Fibroblast of villous mesenchyme (primary cell): ENCODE results near the gene CIDEB. TPM values are rescaled to one million over a fixed set of nuclear protein-coding genes. Genes with fewer than 3 reads are reported as not detected.

Source experiments
- DNase-seq: peaks from one replicate; pipeline ENCODE4 v3.0.0-alpha.2; 2010; ENCODE audit warnings: low read depth
- H3K4me3 ChIP-seq: 2 replicates; pipeline ENCODE4 v1.5.1; 2011; ENCODE audit warnings: low read depth, mild to moderate bottlenecking, low read length
- total RNA-seq: library from RNA; depleted of rRNA; stranded (reverse); fragments of >200 nt; gene quantifications from 2 replicates; pipeline ENCODE4 v1.2.3, GENCODE V29; 2012
- TF ChIP-seq, protein P1 (sequence below): IDR thresholded peaks from 2 replicates; pipeline ENCODE4 v1.5.1; 2012; ENCODE audit warnings: low read depth, mild to moderate bottlenecking, low read length; ENCODE audit not compliant: insufficient read depth

CIDEB gene
- total RNA-seq, 1 donor, result 3.0 TPM

DNA sequence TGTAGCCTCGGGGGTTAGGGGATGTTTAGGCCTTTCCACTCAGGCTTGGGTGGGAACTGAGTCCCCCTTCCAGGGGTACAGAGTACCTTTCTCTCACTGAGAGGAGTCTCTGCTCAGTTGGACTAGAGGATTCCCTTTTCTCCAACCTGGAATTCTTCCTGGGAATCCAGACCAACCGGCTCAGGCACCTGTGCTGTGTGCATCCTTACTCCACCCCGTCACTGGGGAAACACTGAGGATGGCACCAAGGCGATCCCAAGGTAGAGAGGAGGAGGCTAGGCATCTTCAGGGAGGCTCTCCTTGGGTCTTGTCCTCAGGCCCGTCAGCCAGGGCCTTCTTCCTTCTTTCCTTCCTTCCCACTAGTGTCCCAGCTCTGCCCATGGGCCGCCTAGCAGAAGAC, 43.9 kb downstream of the CIDEB start:
- no peak overlapping the region for H3K4me3 ChIP-seq
- TF ChIP-seq, protein P1, sequence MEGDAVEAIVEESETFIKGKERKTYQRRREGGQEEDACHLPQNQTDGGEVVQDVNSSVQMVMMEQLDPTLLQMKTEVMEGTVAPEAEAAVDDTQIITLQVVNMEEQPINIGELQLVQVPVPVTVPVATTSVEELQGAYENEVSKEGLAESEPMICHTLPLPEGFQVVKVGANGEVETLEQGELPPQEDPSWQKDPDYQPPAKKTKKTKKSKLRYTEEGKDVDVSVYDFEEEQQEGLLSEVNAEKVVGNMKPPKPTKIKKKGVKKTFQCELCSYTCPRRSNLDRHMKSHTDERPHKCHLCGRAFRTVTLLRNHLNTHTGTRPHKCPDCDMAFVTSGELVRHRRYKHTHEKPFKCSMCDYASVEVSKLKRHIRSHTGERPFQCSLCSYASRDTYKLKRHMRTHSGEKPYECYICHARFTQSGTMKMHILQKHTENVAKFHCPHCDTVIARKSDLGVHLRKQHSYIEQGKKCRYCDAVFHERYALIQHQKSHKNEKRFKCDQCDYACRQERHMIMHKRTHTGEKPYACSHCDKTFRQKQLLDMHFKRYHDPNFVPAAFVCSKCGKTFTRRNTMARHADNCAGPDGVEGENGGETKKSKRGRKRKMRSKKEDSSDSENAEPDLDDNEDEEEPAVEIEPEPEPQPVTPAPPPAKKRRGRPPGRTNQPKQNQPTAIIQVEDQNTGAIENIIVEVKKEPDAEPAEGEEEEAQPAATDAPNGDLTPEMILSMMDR, result no peak
- no peak for DNase-seq

DNA sequence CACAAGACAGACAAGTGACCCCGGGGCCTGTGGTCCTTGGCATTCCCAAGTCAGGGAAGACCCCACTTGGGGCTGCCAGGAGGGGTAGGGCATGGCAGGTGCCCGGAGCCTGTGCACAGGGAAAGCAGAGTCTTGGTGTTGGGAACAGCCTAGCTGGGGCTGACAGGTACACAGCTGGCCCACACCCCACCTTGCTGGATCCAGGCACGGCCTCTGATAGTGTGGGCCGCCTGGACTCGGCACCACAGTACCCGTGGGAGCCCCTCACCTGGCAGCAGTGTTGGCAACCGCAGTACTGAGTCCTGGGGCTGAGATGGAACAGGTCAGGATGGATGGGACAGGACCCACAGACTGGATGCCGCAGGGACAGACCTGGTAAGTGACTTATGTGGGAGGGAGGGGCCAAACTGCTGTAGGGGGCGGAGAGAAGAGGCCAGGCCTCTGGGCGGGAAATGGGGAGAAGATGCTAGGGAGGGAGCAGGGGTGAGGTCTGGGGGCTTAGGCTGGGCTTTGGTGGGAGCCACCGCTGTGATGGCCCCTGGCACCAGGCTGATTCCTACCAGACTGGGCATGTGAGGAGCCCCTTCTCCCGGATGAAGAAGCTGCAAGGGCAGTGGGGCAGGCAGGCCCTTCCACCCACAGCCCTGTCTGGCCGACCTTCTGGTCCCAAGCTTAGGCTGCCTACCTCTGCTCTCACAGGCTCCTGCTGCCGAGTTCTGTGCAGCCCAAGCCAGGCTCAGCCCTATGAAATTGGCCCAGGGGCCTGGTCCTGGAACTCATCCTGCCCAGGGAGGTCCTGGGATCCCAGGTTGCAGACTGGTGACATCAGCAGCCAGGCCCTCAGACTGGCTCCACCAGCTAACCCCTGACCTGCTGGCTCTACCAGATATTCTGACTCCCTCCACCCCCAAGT, 44.7 kb downstream of the CIDEB start, which contains the start of gene TGM1:
TSS of gene TGM1 (minus strand) at position 357 of the 913 bp plus-strand sequence. CDS start 825 bp downstream, outside the sequence.
- no peak for DNase-seq
- H3K4me3 ChIP-seq, result no peak within 1 kb of the TSS
- TF ChIP-seq, protein P1, result no peak

DNA sequence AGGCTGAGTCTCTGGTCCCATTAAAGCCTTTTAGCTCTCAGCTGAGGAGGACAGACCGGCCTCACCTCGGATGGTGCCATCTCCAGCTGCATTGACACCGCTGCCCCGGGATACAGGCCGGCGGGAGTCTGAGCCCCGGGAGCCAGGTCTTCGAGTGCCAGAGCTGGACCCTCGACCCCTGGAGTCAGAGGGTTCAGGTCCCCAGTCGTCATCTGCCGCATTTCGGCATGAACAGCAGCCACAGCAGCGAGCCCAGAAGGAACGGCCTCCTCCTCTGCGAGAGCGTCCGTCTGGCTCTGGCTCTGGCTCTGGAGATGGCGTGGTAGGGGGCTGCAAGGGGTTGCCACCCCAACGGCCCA, 45.8 kb downstream of the CIDEB start:
- TF ChIP-seq, protein P1, result no peak
- DNase-seq, result no peak
- H3K4me3 ChIP-seq, result no peak overlapping the region

DNA sequence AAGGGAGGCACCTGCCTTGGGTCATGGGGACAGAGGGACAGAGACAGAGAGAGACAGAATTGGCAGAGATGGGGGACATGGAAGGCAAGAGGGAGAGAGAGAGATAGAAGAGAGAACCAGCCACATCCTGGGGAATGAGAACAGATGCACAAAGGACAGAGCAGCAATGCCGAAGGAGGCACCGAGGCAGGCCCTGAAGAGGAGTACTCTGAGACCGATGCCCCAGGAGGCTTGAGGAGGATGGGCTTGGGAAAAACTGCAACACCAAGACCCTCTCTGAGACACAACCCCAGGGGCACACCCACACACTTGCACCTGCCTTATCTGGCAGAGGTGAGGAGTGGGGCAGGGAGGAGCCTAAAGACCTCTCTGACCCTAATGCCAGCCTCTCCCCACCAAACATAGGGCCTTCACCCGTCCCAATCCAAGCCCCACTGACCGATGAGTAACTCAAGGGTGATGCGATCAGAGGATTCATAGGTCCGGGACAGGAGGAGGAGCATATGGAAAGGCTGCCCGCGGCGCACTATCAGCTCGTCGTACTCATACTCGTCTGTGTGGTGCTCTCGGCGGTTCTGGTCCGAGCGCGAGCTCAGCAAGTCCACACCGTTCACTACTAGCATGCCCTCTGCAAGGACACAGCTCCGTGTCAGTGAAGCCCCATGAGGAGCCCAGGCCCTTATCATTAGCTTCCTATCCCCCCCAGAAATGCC, 46.4 kb downstream of the CIDEB start:
- TF ChIP-seq, protein P1, result no peak
- no peak for DNase-seq
- H3K4me3 ChIP-seq, result no peak overlapping the region

DNA sequence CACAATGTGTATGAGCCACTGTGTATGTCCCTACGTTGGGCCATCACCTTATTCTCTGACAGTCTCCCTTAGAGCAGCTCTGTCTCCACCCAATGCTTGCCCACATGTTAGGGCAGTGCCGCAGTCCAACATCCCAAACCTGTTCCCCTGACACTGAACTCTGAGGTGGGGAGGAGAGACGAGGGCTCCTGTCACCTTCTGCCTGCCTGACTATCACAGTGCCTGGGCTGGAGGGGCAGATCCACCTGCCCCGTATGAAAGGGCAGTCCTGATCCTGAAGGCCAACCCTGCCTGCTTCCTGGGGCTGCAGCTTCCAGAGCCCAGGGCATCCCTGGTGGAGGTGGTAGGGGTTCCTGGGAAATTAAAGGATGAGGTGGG, 47.0 kb downstream of the CIDEB start:
- H3K4me3 ChIP-seq, result no peak overlapping the region
- TF ChIP-seq, protein P1, result no peak
- no peak for DNase-seq

DNA sequence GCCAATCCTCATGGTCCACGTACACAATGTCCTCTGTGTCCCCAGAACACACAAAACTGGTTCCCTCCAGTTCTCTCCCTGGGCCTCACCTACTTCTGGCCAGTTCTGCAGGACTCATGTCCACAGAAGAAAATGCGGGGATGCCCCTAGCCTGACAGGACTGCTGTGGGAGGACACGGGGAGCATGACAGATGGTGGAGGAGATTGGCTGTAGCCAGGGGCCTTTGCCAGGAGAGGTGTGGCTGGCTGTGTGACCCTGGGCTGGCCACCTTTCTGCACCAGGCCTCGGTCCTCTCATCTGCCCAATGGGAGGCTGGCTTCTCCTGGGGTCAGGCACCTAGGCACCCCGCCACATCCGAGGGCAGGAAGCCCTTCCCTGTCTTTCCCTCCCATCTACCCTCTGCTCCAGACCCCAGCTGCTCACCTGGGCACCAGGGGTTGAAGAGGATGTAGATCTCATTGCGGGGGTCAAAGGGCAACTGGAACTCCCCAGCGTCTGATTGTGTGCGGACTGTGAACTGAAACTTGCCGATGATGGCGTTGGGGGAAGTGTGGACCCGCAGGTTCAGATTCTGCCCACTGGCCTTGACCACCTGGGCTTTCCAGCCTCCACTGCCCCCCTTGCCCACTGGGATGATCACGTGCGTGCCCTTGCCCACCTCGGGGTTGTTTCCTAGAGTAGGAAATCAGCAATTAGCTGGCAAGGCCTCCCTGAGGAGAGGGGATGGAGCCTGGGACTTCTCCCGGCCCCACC, 47.6 kb downstream of the CIDEB start:
- DNase-seq, result no peak
- TF ChIP-seq, protein P1, result no peak
- H3K4me3 ChIP-seq, result no peak overlapping the region
